SU-DHL-6 (cell line): ENCODE results near the gene COL4A2.
"Not testable (repeated sequence)": the region's sequence is repeated elsewhere in the genome, so short reads cannot be mapped to it uniquely, and the experiment has no call there.

ENCODE experiments used
- H2AFZ ChIP-seq: fragments of 200-600 bp; sonication (generic); 2 replicates; pipeline ENCODE4 v1.6.1; 2014; ENCODE audit warnings: low read depth, mild to moderate bottlenecking, moderate library complexity, mixed read lengths, antibody characterized with exemption, low read length; ENCODE audit not compliant: severe bottlenecking
- H3F3A ChIP-seq: fragments of 200-600 bp; shearing (Covaris generic); 2 replicates; pipeline ENCODE4 v1.6.0; 2016; ENCODE audit warnings: antibody characterized with exemption, mild to moderate bottlenecking; ENCODE audit not compliant: insufficient read depth
- H3K27ac ChIP-seq: fragments of 200-600 bp; sonication (generic); 2 replicates; pipeline ENCODE4 v1.5.1; 2016; ENCODE audit warnings: low read depth, mild to moderate bottlenecking, low read length, moderate library complexity, mixed read lengths
- H3K27me3 ChIP-seq: fragments of 200-600 bp; sonication (generic), shearing (Covaris generic); 2 replicates; pipeline ENCODE4 v1.6.0; 2014; ENCODE audit warnings: mild to moderate bottlenecking, low read length
- H3K36me3 ChIP-seq: fragments of 200-600 bp; sonication (generic); 2 replicates; pipeline ENCODE4 v1.6.1; 2014; ENCODE audit warnings: mild to moderate bottlenecking, low read length, mixed read lengths
- H3K4me2 ChIP-seq: fragments of 300-600, 200-600 bp; shearing (Covaris generic), sonication (generic); 2 replicates; pipeline ENCODE4 v1.6.0; 2014; ENCODE audit warnings: low read length, low read depth, mild to moderate bottlenecking; ENCODE audit not compliant: poor library complexity, severe bottlenecking
- H3K4me3 ChIP-seq: fragments of 200-600 bp; sonication (generic); 2 replicates; pipeline ENCODE4 v1.5.1; 2014; ENCODE audit warnings: antibody characterized with exemption, low read length, mild to moderate bottlenecking, mixed read lengths; ENCODE audit not compliant: insufficient read depth, poor library complexity, severe bottlenecking
- H3K79me2 ChIP-seq: fragments of 200-600 bp; sonication (generic); 2 replicates; pipeline ENCODE4 v1.6.1; 2014; ENCODE audit warnings: mild to moderate bottlenecking, low read length, moderate library complexity; ENCODE audit not compliant: insufficient read depth
- H3K9ac ChIP-seq: fragments of 200-600 bp; sonication (generic); 2 replicates; pipeline ENCODE4 v1.7.0; 2014; ENCODE audit warnings: mild to moderate bottlenecking, low read length
- H3K9me2 ChIP-seq: fragments of 200-600 bp; sonication (generic); replicated peaks from 2 replicates; pipeline ENCODE4 v1.6.1; 2014; ENCODE audit warnings: low read length; ENCODE audit not compliant: insufficient read depth
- H3K9me3 ChIP-seq: fragments of 200-600 bp; sonication (generic); 2 replicates; pipeline ENCODE4 v1.6.1; 2014; ENCODE audit warnings: low read length, mixed read lengths; ENCODE audit not compliant: insufficient read depth
- H4K20me1 ChIP-seq: fragments of 200-600 bp; sonication (generic); 2 replicates; pipeline ENCODE4 v1.6.1; 2014; ENCODE audit warnings: low read depth, mild to moderate bottlenecking, antibody characterized with exemption, low read length, moderate library complexity, mixed read lengths
- EZH2phosphoT487 ChIP-seq: fragments of 200-600 bp; sonication (generic), shearing (Covaris generic); conservative IDR thresholded peaks from 2 replicates; pipeline ENCODE4 v1.6.1; 2018; ENCODE audit warnings: mild to moderate bottlenecking, antibody characterized with exemption, low read length, moderate library complexity, mixed read lengths
- TF ChIP-seq, protein P1 (sequence below): fragments of 200-600 bp; sonication (generic); IDR thresholded peaks from one replicate; pipeline ENCODE4 v1.5.1; 2017; ENCODE audit warnings: antibody characterized with exemption, mild to moderate bottlenecking, low read length, moderate library complexity; ENCODE audit not compliant: insufficient read depth, poor library complexity, severe bottlenecking

COL4A2 gene

DNA sequence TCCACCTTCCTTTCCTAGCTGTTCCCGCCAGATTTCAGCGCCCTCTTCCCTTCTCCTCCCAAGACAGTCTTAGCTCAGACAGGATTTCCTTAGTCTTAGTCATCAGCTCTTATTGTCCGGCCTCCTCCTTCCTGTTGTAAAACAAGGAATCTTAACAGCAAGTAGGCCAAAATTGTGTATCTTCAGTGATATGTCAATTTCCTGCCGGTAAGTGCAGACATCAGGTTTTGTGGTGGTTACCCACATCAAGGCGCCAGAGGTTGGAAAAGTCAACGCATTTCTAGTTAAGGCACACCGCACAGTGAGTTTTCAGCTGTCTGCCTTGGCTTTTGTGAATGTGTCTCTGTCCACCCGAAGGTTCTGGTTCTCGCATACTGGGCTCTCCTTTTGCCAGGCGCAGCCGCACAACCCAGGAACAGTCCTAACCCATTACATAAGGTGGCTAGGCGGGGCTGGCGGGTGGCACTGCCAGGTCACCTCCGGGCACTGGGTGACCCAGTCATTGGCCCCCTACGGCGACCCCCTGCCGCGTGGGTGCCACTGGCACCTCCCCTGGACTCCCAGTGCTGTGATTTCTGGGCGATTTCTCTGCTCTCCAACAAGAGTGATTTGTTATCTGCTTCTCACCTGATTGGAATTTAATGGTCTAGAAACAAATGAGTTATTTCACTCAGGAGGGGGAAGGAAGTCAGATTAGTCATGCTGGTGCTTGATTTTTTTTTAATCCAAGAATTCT, 12.9 kb downstream of the COL4A2 start:
- H4K20me1 ChIP-seq = no peaks in the 10 kb centered on the region
- no peak overlapping the region for H3K9ac ChIP-seq
- no peaks in the 10 kb centered on the region for H3K9me2 ChIP-seq
- no peak overlapping the region for H3K4me3 ChIP-seq
- no peaks in the 10 kb centered on the region for H3F3A ChIP-seq
- H3K36me3 ChIP-seq = no peaks in the 10 kb centered on the region
- peaks cover 6% of the 10 kb centered on the region; the same call in 1 of the 2 replicates for H3K9me3 ChIP-seq
- no peak overlapping the region for H2AFZ ChIP-seq
- H3K4me2 ChIP-seq = no peak overlapping the region
- H3K27me3 ChIP-seq = no peaks in the 10 kb centered on the region
- H3K79me2 ChIP-seq = no peaks in the 10 kb centered on the region
- TF ChIP-seq, protein P1, sequence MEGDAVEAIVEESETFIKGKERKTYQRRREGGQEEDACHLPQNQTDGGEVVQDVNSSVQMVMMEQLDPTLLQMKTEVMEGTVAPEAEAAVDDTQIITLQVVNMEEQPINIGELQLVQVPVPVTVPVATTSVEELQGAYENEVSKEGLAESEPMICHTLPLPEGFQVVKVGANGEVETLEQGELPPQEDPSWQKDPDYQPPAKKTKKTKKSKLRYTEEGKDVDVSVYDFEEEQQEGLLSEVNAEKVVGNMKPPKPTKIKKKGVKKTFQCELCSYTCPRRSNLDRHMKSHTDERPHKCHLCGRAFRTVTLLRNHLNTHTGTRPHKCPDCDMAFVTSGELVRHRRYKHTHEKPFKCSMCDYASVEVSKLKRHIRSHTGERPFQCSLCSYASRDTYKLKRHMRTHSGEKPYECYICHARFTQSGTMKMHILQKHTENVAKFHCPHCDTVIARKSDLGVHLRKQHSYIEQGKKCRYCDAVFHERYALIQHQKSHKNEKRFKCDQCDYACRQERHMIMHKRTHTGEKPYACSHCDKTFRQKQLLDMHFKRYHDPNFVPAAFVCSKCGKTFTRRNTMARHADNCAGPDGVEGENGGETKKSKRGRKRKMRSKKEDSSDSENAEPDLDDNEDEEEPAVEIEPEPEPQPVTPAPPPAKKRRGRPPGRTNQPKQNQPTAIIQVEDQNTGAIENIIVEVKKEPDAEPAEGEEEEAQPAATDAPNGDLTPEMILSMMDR = no peak
- TF ChIP-seq EZH2phosphoT487 = no peak
- no peak overlapping the region for H3K27ac ChIP-seq

DNA sequence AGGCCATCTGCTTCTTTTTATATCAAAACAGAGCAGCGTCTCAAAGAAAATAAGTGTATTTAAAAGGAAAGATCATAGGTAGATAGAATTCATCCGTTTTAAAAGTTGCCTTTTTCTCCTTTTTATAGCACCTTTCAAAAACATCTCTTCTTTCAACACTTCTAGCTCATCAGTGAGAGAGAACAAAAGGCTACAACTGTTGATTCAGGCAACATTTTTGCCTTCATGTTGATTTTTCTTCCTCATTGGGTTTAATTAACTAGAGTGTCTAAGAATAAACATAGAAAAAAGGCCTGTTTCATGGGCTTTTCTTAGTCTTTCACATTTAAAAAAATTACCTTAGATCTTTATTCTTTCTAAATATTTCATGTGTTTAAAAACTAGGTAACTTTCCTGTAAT, 13.6 kb downstream of the COL4A2 start:
- Histone ChIP-seq H3K9ac (no peak overlapping the region), H3K79me2 (no peaks in the 10 kb centered on the region), H4K20me1 (no peaks in the 10 kb centered on the region), H3K9me3 (peaks cover 6% of the 10 kb centered on the region; the same call in 1 of the 2 replicates), H3F3A (no peaks in the 10 kb centered on the region), H2AFZ (no peak overlapping the region), H3K36me3 (no peaks in the 10 kb centered on the region), H3K27ac (no peak overlapping the region), H3K9me2 (no peaks in the 10 kb centered on the region), H3K27me3 (no peaks in the 10 kb centered on the region), H3K4me3 (no peak overlapping the region), H3K4me2 (no peak overlapping the region)
- TF ChIP-seq, protein P1 = no peak
- TF ChIP-seq EZH2phosphoT487 = no peak

DNA sequence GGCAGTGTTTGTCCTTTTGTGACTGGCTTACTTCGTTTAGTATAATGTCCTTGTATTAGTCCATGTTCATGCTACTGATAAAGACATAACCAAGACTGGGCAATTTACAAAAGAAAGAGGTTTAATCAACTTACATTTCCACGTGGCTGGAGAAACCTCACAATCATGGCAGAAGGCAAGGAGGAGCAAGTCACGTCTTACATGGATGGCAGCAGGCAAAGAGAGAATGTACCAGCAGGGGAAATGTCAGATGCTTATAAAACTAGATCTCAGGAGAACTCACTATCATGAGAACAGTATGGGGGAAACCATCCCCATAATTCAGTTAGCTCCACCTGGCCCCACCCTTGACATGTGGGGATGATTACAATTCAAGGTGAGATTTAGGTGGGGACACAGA, 14.5 kb downstream of the COL4A2 start:
- not testable (repeated sequence) for H3K9me2 ChIP-seq, H4K20me1 ChIP-seq, H3F3A ChIP-seq, H3K79me2 ChIP-seq, H3K27me3 ChIP-seq, H3K4me3 ChIP-seq, H3K36me3 ChIP-seq, H3K27ac ChIP-seq, H3K9me3 ChIP-seq, H3K9ac ChIP-seq, H3K4me2 ChIP-seq, H2AFZ ChIP-seq

DNA sequence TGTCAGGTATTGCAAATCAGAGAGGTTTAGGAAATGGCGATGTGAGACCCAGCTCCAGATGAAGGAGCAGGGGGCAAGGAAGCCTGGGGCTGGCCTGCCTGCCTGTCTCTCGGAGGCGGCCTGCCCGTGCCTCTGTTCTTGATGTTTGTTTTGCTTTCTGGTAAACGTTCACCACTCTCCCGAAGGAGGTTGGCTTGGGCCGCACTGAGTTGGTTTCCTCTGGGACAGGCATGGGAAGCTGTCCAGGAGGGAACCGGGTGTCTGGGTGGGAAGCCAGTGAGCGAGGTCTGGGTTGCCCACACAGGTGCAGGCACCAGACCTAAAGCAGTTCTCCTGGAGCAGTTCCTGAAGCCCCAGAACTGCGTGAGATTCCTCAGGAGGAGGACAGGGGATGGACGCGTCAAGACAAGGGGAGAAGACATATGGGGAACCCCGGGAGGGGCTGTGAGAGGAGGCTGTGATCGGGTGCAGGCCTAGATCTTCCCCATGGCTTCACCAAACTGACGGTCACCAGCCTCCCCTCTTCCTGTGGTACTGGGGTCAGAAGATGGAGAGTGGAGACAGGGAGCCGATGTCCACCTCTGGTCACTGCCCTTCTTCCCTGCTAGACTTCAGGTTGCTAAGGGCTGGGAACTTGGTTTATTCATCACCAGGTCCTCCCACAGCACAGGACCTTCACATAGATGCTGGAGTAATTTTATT, 15.2 kb downstream of the COL4A2 start:
- Histone ChIP-seq H3K79me2 (no peaks in the 10 kb centered on the region), H3K9me3 (peaks cover 6% of the 10 kb centered on the region; the same call in 1 of the 2 replicates), H3K27me3 (no peaks in the 10 kb centered on the region), H2AFZ (no peak overlapping the region), H3F3A (no peaks in the 10 kb centered on the region), H3K4me3 (no peak overlapping the region), H3K9me2 (no peaks in the 10 kb centered on the region), H3K4me2 (no peak overlapping the region), H3K27ac (no peak overlapping the region), H4K20me1 (no peaks in the 10 kb centered on the region), H3K36me3 (no peaks in the 10 kb centered on the region), H3K9ac (no peak overlapping the region)
- TF ChIP-seq, protein P1 = no peak
- no peak for TF ChIP-seq EZH2phosphoT487
